Ishikawa (cell line): ENCODE measurements around the gene MT1X.

Experiments
- CEBPB ChIP-seq: IDR thresholded peaks from 2 replicates; pipeline ENCODE4 v1.6.1; 2012
- EGR1 ChIP-seq: IDR thresholded peaks from 2 replicates; pipeline ENCODE4 v1.6.1; 2012
- RAD21 ChIP-seq: IDR thresholded peaks from 2 replicates; pipeline ENCODE4 v1.6.1; 2012; ENCODE audit warnings: low read depth
- TCF12 ChIP-seq: IDR thresholded peaks from 2 replicates; pipeline ENCODE4 v1.6.1; 2012; ENCODE audit warnings: low read depth
- YY1 ChIP-seq: IDR thresholded peaks from 2 replicates; pipeline ENCODE4 v1.6.1; 2012; ENCODE audit warnings: low read depth

GRCh38 chr16:56645838-56646237, 36.4 kb upstream of the MT1X start:
- TF ChIP-seq YY1 = no peak
- no peak for TF ChIP-seq CEBPB
- no peak for TF ChIP-seq TCF12
- TF ChIP-seq RAD21 = no peak
- no peak for TF ChIP-seq EGR1
